ENCODE data around the gene UGT1A10.

DNA sequence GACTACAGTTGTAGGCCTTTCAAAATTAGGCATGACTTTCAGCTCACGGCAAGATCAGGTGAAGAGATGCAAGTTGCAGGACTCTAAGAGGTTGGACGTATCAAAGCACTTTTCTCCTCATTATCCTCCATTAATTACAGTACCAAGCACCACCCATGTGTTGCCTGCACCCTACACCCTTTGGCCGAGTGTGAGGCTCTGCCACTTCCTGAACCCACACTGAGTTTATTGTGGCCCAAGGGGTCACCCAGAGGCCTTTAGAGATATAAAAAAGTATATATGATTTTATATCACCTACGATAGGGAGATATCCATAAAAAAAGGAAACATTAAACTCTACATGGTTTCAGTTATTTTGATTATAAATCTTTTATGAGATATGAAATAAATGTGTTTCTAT lies 16.0 kb upstream of the UGT1A10 start:
- no peak for TF ChIP-seq YY1 (IDR thresholded peaks at IDR 0.05; ENCODE audit: low read depth, low read length)
- TF ChIP-seq POLR2A (IDR thresholded peaks at IDR 0.05; ENCODE audit: low read depth, low read length) = no peak
- TF ChIP-seq, protein P1, sequence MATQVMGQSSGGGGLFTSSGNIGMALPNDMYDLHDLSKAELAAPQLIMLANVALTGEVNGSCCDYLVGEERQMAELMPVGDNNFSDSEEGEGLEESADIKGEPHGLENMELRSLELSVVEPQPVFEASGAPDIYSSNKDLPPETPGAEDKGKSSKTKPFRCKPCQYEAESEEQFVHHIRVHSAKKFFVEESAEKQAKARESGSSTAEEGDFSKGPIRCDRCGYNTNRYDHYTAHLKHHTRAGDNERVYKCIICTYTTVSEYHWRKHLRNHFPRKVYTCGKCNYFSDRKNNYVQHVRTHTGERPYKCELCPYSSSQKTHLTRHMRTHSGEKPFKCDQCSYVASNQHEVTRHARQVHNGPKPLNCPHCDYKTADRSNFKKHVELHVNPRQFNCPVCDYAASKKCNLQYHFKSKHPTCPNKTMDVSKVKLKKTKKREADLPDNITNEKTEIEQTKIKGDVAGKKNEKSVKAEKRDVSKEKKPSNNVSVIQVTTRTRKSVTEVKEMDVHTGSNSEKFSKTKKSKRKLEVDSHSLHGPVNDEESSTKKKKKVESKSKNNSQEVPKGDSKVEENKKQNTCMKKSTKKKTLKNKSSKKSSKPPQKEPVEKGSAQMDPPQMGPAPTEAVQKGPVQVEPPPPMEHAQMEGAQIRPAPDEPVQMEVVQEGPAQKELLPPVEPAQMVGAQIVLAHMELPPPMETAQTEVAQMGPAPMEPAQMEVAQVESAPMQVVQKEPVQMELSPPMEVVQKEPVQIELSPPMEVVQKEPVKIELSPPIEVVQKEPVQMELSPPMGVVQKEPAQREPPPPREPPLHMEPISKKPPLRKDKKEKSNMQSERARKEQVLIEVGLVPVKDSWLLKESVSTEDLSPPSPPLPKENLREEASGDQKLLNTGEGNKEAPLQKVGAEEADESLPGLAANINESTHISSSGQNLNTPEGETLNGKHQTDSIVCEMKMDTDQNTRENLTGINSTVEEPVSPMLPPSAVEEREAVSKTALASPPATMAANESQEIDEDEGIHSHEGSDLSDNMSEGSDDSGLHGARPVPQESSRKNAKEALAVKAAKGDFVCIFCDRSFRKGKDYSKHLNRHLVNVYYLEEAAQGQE (IDR thresholded peaks at IDR 0.05; ENCODE audit: low read depth, low read length) = no peak
- no peak for TF ChIP-seq NFXL1 (IDR thresholded peaks at IDR 0.05; ENCODE audit: borderline replicate concordance)
- TF ChIP-seq FOXM1 (IDR thresholded peaks at IDR 0.05; ENCODE audit: low read depth, low read length) = no peak
- no peak for TF ChIP-seq ASH2L (IDR thresholded peaks at IDR 0.05; ENCODE audit: borderline replicate concordance, low read depth)
- TF ChIP-seq, protein P2, sequence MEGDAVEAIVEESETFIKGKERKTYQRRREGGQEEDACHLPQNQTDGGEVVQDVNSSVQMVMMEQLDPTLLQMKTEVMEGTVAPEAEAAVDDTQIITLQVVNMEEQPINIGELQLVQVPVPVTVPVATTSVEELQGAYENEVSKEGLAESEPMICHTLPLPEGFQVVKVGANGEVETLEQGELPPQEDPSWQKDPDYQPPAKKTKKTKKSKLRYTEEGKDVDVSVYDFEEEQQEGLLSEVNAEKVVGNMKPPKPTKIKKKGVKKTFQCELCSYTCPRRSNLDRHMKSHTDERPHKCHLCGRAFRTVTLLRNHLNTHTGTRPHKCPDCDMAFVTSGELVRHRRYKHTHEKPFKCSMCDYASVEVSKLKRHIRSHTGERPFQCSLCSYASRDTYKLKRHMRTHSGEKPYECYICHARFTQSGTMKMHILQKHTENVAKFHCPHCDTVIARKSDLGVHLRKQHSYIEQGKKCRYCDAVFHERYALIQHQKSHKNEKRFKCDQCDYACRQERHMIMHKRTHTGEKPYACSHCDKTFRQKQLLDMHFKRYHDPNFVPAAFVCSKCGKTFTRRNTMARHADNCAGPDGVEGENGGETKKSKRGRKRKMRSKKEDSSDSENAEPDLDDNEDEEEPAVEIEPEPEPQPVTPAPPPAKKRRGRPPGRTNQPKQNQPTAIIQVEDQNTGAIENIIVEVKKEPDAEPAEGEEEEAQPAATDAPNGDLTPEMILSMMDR (IDR thresholded peaks at IDR 0.05 in 2 of 3, conservative IDR thresholded peaks at IDR 0.05 in 1 of 3; ENCODE audit: control insufficient read depth in 2 of 3, extremely low read depth in 1 of 3, insufficient read depth in 1 of 3, low read depth in 3 of 3, low read length in 3 of 3) = no peak
- no peak for TF ChIP-seq GABPA (IDR thresholded peaks at IDR 0.05; ENCODE audit: low read depth)
- no peak for TF ChIP-seq ETV6 (conservative IDR thresholded peaks at IDR 0.05 in 1 of 2, IDR thresholded peaks at IDR 0.05 in 1 of 2; ENCODE audit: borderline replicate concordance in 1 of 2, low read depth in 1 of 2)
- TF ChIP-seq SUPT20H (IDR thresholded peaks at IDR 0.05; ENCODE audit: borderline replicate concordance, control insufficient read depth, low read depth, low read length) = no peak
- no peak for TF ChIP-seq SREBF2 (IDR thresholded peaks at IDR 0.05; ENCODE audit: low read length)
- TF ChIP-seq EZH2 (IDR thresholded peaks at IDR 0.05; ENCODE audit: borderline replicate concordance, control insufficient read depth, low read depth, low read length) = no peak
- TF ChIP-seq CEBPB (IDR thresholded peaks at IDR 0.05; ENCODE audit: borderline replicate concordance in 1 of 2, low read depth in 2 of 2, low read length in 2 of 2) = no peak
- TF ChIP-seq SMC3 (IDR thresholded peaks at IDR 0.05; ENCODE audit: borderline replicate concordance, low read length) = no peak

Measured in GM12878 (cell line).